GM12878 (cell line): ENCODE results near the gene LMNTD2. TPM values are rescaled to one million over a fixed set of nuclear protein-coding genes. Genes with fewer than 3 reads are reported as not detected.
A peak's percentile ranks its signal among the peaks of the same experiment; 100 is the strongest.

Source experiments
- ATAC-seq: fragments of 200-7000 bp; cut with Tn5 transposase; 3 replicates; pipeline ENCODE4 v1.9.1; 2020; ENCODE audit warnings: mild to moderate bottlenecking, moderate library complexity
- BruUV-seq: library from RNA; stranded (reverse); fragments of 400-500 nt; replicated peaks from 2 replicates; lab custom pipeline; 2021; lab: Mats Ljungman, UMichigan
- CTCF ChIA-PET: fragments of 300-600 bp; sonication (Branson Sonifier 250); formaldehyde crosslinking; extraction: SDS; loops from one replicate; lab custom pipeline; 2021; ENCODE audit warnings: inconsistent platforms; lab: Yijun Ruan, JAX
- POLR2A ChIA-PET: fragments of 350-600 bp; formaldehyde crosslinking; extraction: SDS; loops from one replicate; lab custom pipeline; 2021; ENCODE audit warnings: inconsistent platforms; lab: Charles Lee
- RAD21 ChIA-PET: fragments of 300-600 bp; sonication (Branson Sonifier 250); formaldehyde crosslinking; loops from one replicate; lab custom pipeline; 2023; ENCODE audit warnings: antibody characterized with exemption; ENCODE audit not compliant: unreplicated experiment; lab: Charles Lee
- SMC1A ChIA-PET: fragments of 300-600 bp; sonication (Branson Sonifier 250); formaldehyde crosslinking; loops from one replicate; lab custom pipeline; 2023; ENCODE audit not compliant: unreplicated experiment, uncharacterized antibody; lab: Charles Lee
- DNase-seq: peaks from one replicate; pipeline ENCODE4 v3.0.0-alpha.2; 2011; ENCODE audit warnings: low read depth, low spot score
- FAIRE-seq: peaks from 3 replicates; lab custom pipeline; 2011; peaks lifted over from hg19 to GRCh38; lab: Jason Lieb, UNC
- H2AFZ ChIP-seq: 2 replicates; pipeline ENCODE4 v1.6.0; 2011; ENCODE audit warnings: low read depth, low read length, control low read depth; ENCODE audit not compliant: control insufficient read depth
- H3K27ac ChIP-seq: 2 replicates; pipeline ENCODE4 v1.5.1; 2011; ENCODE audit warnings: control low read depth; ENCODE audit not compliant: control insufficient read depth, insufficient read depth
- H3K27me3 ChIP-seq, 2 experiments: replicated peaks in 1 of 2; 2 replicates each; pipeline versions ENCODE4 v1.6.0 to v1.6.1; 2011; ENCODE audit warnings: low read length in 1 of 2; ENCODE audit not compliant: control insufficient read depth in 2 of 2, insufficient read depth in 2 of 2
- H3K36me3 ChIP-seq, 2 experiments: 2 replicates each; pipeline ENCODE4 v1.5.1; 2011; ENCODE audit warnings: low read length in 1 of 2; ENCODE audit not compliant: control insufficient read depth in 2 of 2, insufficient read depth in 2 of 2
- H3K4me1 ChIP-seq: 2 replicates; pipeline ENCODE4 v1.6.1; 2011; ENCODE audit warnings: mild to moderate bottlenecking, low read length, moderate library complexity, mixed read lengths; ENCODE audit not compliant: control insufficient read depth, insufficient read depth
- H3K4me2 ChIP-seq: 2 replicates; pipeline ENCODE4 v1.6.0; 2011; ENCODE audit warnings: control low read depth; ENCODE audit not compliant: control insufficient read depth, insufficient read depth
- H3K4me3 ChIP-seq: fragments of 200-600 bp; sonication (generic); 2 replicates; pipeline ENCODE4 v1.5.1; 2016
- H3K79me2 ChIP-seq: 2 replicates; pipeline ENCODE4 v1.6.0; 2011; ENCODE audit warnings: low read length; ENCODE audit not compliant: control insufficient read depth, insufficient read depth
- H3K9ac ChIP-seq: 2 replicates; pipeline ENCODE4 v1.8.0; 2011; ENCODE audit warnings: low read length, control low read depth, mixed read lengths; ENCODE audit not compliant: control insufficient read depth, insufficient read depth
- H3K9me3 ChIP-seq: replicated peaks from 3 replicates; pipeline ENCODE4 v1.5.1; 2011; ENCODE audit warnings: mild to moderate bottlenecking, low read length; ENCODE audit not compliant: control insufficient read depth, insufficient read depth
- H4K20me1 ChIP-seq: 2 replicates; pipeline ENCODE4 v1.6.0; 2011; ENCODE audit not compliant: control insufficient read depth, insufficient read depth
- CHD2 ChIP-seq: IDR thresholded peaks from 2 replicates; pipeline ENCODE4 v1.6.1; 2011; ENCODE audit warnings: low read depth, low read length, improper control_type of control experiment, borderline replicate concordance
- E2F8 ChIP-seq: fragments of 450-650 bp; IDR thresholded peaks from 2 replicates; pipeline ENCODE4 v1.6.1; 2018; ENCODE audit warnings: mild to moderate bottlenecking, low read depth, moderate library complexity; ENCODE audit not compliant: partially characterized antibody
- HCFC1 ChIP-seq: fragments of 150-350 bp; IDR thresholded peaks from 2 replicates; pipeline ENCODE4 v1.6.1; 2014; ENCODE audit warnings: low read length
- IKZF2 ChIP-seq, 2 experiments: fragments of 450-650 bp; IDR thresholded peaks; 2 replicates each; pipeline ENCODE4 v1.6.1; 2017; ENCODE audit warnings: mild to moderate bottlenecking in 2 of 2, moderate library complexity in 2 of 2
- IRF3 ChIP-seq: fragments of 450-650 bp; IDR thresholded peaks from 2 replicates; pipeline ENCODE4 v1.6.1; 2014; ENCODE audit warnings: mild to moderate bottlenecking
- PML ChIP-seq: IDR thresholded peaks from 2 replicates; pipeline ENCODE4 v1.6.1; 2012; ENCODE audit warnings: low read length, inconsistent platforms
- SREBF2 ChIP-seq: IDR thresholded peaks from 2 replicates; pipeline ENCODE4 v1.6.1; 2012; ENCODE audit warnings: mild to moderate bottlenecking, low read length
- ZBTB11 ChIP-seq: fragments of 450-650 bp; formaldehyde crosslinking; IDR thresholded peaks from 2 replicates; pipeline ENCODE4 v1.5.0; 2022; ENCODE audit warnings: mild to moderate bottlenecking, missing genetic modification characterization
- ZBTB33 ChIP-seq: fragments of 450-650 bp; IDR thresholded peaks from 2 replicates; pipeline ENCODE4 v1.6.1; 2017; ENCODE audit warnings: mild to moderate bottlenecking
- ZNF24 ChIP-seq: fragments of 450-650 bp; IDR thresholded peaks from 2 replicates; pipeline ENCODE4 v1.6.1; 2017; ENCODE audit warnings: antibody characterized with exemption, mild to moderate bottlenecking
- WGBS: methylation state at CpG from one replicate; pipeline ENCODE4 v1.1.6; 2016; ENCODE audit warnings: low lambda C conversion rate; ENCODE audit not compliant: insufficient replicate concordance, insufficient coverage; ENCODE audit errors: missing lambda C conversion rate; 5-methylcytosine and 5-hydroxymethylcytosine counted together
- in situ Hi-C: fragments of 300-500 bp; cut with MboI; formaldehyde crosslinking; loops from 9 replicates; pipeline ENCODE4 v1.14.3; 2018; ENCODE audit warnings: mixed read lengths
- intact Hi-C: fragments of 100-400 bp; cut with micrococcal nuclease; formaldehyde crosslinking; loops from one replicate; pipeline ENCODE4 v1.14.2; 2022; ENCODE audit not compliant: unreplicated experiment
- polyA plus RNA-seq, 11 experiments: library from polyadenylated mRNA; depleted of rRNA in 4 of 11; unstranded in 6 of 11; stranded (reverse) in 5 of 11; fragments of >200 nt; fragmentation: Nextera tagmentation in 4 of 11; fragmentation: Illumina TruSeq in 1 of 11; extraction: Ambion mirVana in 4 of 11; extraction: Trizol in 1 of 11; gene quantifications; 1 replicate in 1 of 11; 2 replicates in 10 of 11; pipeline versions ENCODE4 v1.2.1 to v1.2.3, GENCODE V29; 2011 to 2016; ENCODE audit warnings: inconsistent platforms in 2 of 11, missing spikeins in 2 of 11, low read depth in 1 of 11
- total RNA-seq, 4 experiments: library from RNA; depleted of rRNA in 3 of 4; stranded (reverse); fragments of >200 nt in 3 of 4; fragmentation: Illumina TruSeq in 1 of 4; extraction: Trizol in 1 of 4; gene quantifications; 2 replicates each; pipeline versions ENCODE4 v1.2.1 to v1.2.3, GENCODE V29; 2013 to 2021

The LMNTD2 gene
- total and polyA plus RNA-seq, 10 of the 15 experiments (the other 5 are each of a cell fraction or from before 2014, with no cell fraction given): 0.22 to 4.1 (median 1.3) TPM; not detected in 2

GRCh38 chr11:535519-536454 is 24.8 kb downstream of the LMNTD2 start, which contains the start of gene HRAS:
Gene HRAS, minus strand, starts transcription at chr11:535576.
- peaks cover 4% of the 10 kb centered on the region; the same call in 1 of the 2 replicates for H4K20me1 ChIP-seq
- peak within 1 kb of the TSS; percentile 85 for H3K9ac ChIP-seq
- in situ Hi-C loops: no loop called here
- ChIA-PET CTCF (interaction anchor here (0.8 to 1.5 kb wide), 8 partner anchors 11 to 190 kb away, joined by 3 to 8 read pairs (median 4); partner anchors contain the start of genes DEAF1 and TMEM80), RAD21 (interaction anchor here (0.9 to 1.8 kb wide), 7 partner anchors 17 to 261 kb away, joined by 3 to 7 read pairs (median 4); partner anchors contain the start of genes PHRF1, PTDSS2 and RNH1), POLR2A (interaction anchor here (0.6 to 2.5 kb wide), 17 partner anchors 9 to 329 kb away, joined by 3 to 15 read pairs (median 4); partner anchors contain the start of genes BET1L, DEAF1, PHRF1 and RIC8A), SMC1A (interaction anchor here (0.8 to 1.5 kb wide), 3 partner anchors 19 to 190 kb away, joined by 3 read pairs; no protein-coding TSS in a partner anchor)
- no TSS peak for BruUV-seq
- peaks cover 16% of the 10 kb centered on the region for H3K79me2 ChIP-seq
- WGBS: 1% methylated on average over 62 of the region's 97 CpGs
- H3K9me3 ChIP-seq: no peaks in the 10 kb centered on the region
- FAIRE-seq: peak; percentile 86
- H2AFZ ChIP-seq: peak within 1 kb of the TSS; percentile 72
- H3K27me3 ChIP-seq: no peaks in the 10 kb centered on the region
- H3K27ac ChIP-seq: peak within 1 kb of the TSS; percentile 79
- H3K4me2 ChIP-seq: peak within 1 kb of the TSS; percentile 100
- peak; percentile 59 for DNase-seq
- peaks cover 0 to 12% of the 10 kb centered on the region in 2 experiments; a peak in 3 of 4 replicates for H3K36me3 ChIP-seq
- peak within 1 kb of the TSS; percentile 90 for H3K4me3 ChIP-seq
- intact Hi-C loops: loop anchor here (2.0 kb wide), 1 partner anchor 29 kb away; the partner anchor contains the start of gene RNH1
- peaks cover 28% of the 10 kb centered on the region for H3K4me1 ChIP-seq
- peak; percentile 88 for ATAC-seq
- no peak for TF ChIP-seq ZBTB33
- no peak for TF ChIP-seq E2F8
- TF ChIP-seq ZBTB11 (CRISPR knock-in tag): no peak
- peak; percentile 84 for TF ChIP-seq IRF3
- TF ChIP-seq CHD2: peak; percentile 91
- TF ChIP-seq SREBF2: no peak
- TF ChIP-seq PML: no peak
- no peak for TF ChIP-seq ZNF24
- TF ChIP-seq HCFC1: peak; percentile 30; the same call in 1 of the 2 replicates
- no peak for TF ChIP-seq IKZF2 (IDR thresholded peaks at IDR 0.05)
